IMR-90 (cell line): ENCODE data around the gene RABEP2. TPM values are rescaled to one million over a fixed set of nuclear protein-coding genes. Genes with fewer than 3 reads are reported as not detected.

ENCODE experiments used
- ATAC-seq: fragments of 200-7000 bp; cut with Tn5 transposase; 2 replicates; pipeline ENCODE4 v1.9.1; 2020; ENCODE audit warnings: low read depth, mild to moderate bottlenecking, moderate library complexity
- BruUV-seq: library from RNA; stranded (reverse); fragments of 400-500 nt; replicated peaks from 2 replicates; lab custom pipeline; 2021; lab: Mats Ljungman, UMichigan
- CTCF ChIA-PET: fragments of 300-600 bp; formaldehyde crosslinking; extraction: SDS; loops from one replicate; lab custom pipeline; 2021; ENCODE audit warnings: antibody characterized with exemption; lab: Yijun Ruan, JAX
- POLR2A ChIA-PET: fragments of 300-600 bp; sonication (Branson Sonifier 250); formaldehyde crosslinking; loops from one replicate; lab custom pipeline; 2022; ENCODE audit warnings: antibody characterized with exemption; ENCODE audit not compliant: unreplicated experiment; lab: Charles Lee
- DNase-seq: peaks from one replicate; pipeline ENCODE4 v3.0.0; 2013
- H2AFZ ChIP-seq: replicated peaks from 2 replicates; pipeline ENCODE3; 2013; ENCODE audit warnings: low read length, mild to moderate bottlenecking; ENCODE audit not compliant: poor library complexity
- H2AK5ac ChIP-seq: 2 replicates; pipeline ENCODE4 v1.6.1; 2013; ENCODE audit warnings: low read depth, low read length, inconsistent platforms
- H2AK9ac ChIP-seq: replicated peaks from 2 replicates; pipeline ENCODE3; 2013; ENCODE audit warnings: mild to moderate bottlenecking, low read depth, low read length, moderate library complexity; ENCODE audit not compliant: poor library complexity
- H2BK120ac ChIP-seq: 2 replicates; pipeline ENCODE4 v1.6.1; 2013; ENCODE audit warnings: low read depth, low read length, inconsistent platforms
- H2BK15ac ChIP-seq: 3 replicates; pipeline ENCODE4 v1.6.1; 2013; ENCODE audit warnings: low read depth, low read length, inconsistent platforms
- H2BK20ac ChIP-seq: 2 replicates; pipeline ENCODE4 v1.6.1; 2013; ENCODE audit warnings: low read depth, mild to moderate bottlenecking, inconsistent platforms, low read length, moderate library complexity
- H2BK5ac ChIP-seq: 2 replicates; pipeline ENCODE4 v1.6.1; 2013; ENCODE audit warnings: mild to moderate bottlenecking, low read depth, low read length, inconsistent platforms; ENCODE audit not compliant: poor library complexity, severe bottlenecking
- H3K14ac ChIP-seq: replicated peaks from 2 replicates; pipeline ENCODE4 v1.6.1; 2013; ENCODE audit warnings: low read depth, low read length, inconsistent platforms
- H3K18ac ChIP-seq: 2 replicates; pipeline ENCODE4 v1.6.1; 2013; ENCODE audit warnings: low read depth, low read length, control low read depth
- H3K23ac ChIP-seq: 2 replicates; pipeline ENCODE4 v1.6.1; 2013; ENCODE audit warnings: low read depth, low read length, inconsistent platforms
- H3K27ac ChIP-seq: 2 replicates; pipeline ENCODE4 v1.5.1; 2013; ENCODE audit warnings: mild to moderate bottlenecking, control low read depth, low read length; ENCODE audit not compliant: insufficient read depth
- H3K27me3 ChIP-seq: 2 replicates; pipeline ENCODE4 v1.6.1; 2013; ENCODE audit warnings: low read length; ENCODE audit not compliant: control insufficient read depth, insufficient read depth
- H3K36me3 ChIP-seq: 2 replicates; pipeline ENCODE4 v1.6.1; 2013; ENCODE audit warnings: low read length, mixed read lengths; ENCODE audit not compliant: control insufficient read depth, insufficient read depth
- H3K4ac ChIP-seq: 2 replicates; pipeline ENCODE4 v1.6.1; 2013; ENCODE audit warnings: low read depth, low read length, inconsistent platforms
- H3K4me1 ChIP-seq: 2 replicates; pipeline ENCODE4 v1.6.1; 2013; ENCODE audit warnings: low read length, mixed read lengths; ENCODE audit not compliant: control insufficient read depth, insufficient read depth
- H3K4me2 ChIP-seq: 2 replicates; pipeline ENCODE4 v1.6.1; 2013; ENCODE audit warnings: low read depth, mild to moderate bottlenecking, control low read depth, low read length, moderate library complexity
- H3K4me3 ChIP-seq: 2 replicates; pipeline ENCODE4 v1.5.1; 2013; ENCODE audit warnings: low read depth, mild to moderate bottlenecking, control low read depth, low read length, moderate library complexity; ENCODE audit not compliant: insufficient read depth
- H3K56ac ChIP-seq: 2 replicates; pipeline ENCODE4 v1.6.1; 2013; ENCODE audit warnings: low read length, inconsistent platforms; ENCODE audit not compliant: insufficient read depth; ENCODE audit errors: extremely low read depth
- H3K79me1 ChIP-seq, 2 experiments: 2 replicates each; pipeline ENCODE4 v1.6.1; 2013; ENCODE audit warnings: low read length in 2 of 2, inconsistent platforms in 1 of 2, low read depth in 1 of 2
- H3K9ac ChIP-seq: 2 replicates; pipeline ENCODE4 v1.6.1; 2013; ENCODE audit warnings: low read depth, low read length, control low read depth
- H3K9me1 ChIP-seq: 2 replicates; pipeline ENCODE4 v1.6.1; 2013; ENCODE audit warnings: low read length, inconsistent platforms; ENCODE audit not compliant: insufficient read depth
- H3K9me3 ChIP-seq: 2 replicates; pipeline ENCODE4 v1.6.1; 2013; ENCODE audit warnings: low read length; ENCODE audit not compliant: control insufficient read depth, insufficient read depth
- H4K20me1 ChIP-seq: 2 replicates; pipeline ENCODE4 v1.6.1; 2013; ENCODE audit warnings: low read length, inconsistent platforms; ENCODE audit not compliant: insufficient read depth
- H4K5ac ChIP-seq: 2 replicates; pipeline ENCODE4 v1.6.1; 2013; ENCODE audit warnings: mild to moderate bottlenecking, low read depth, low read length, control low read depth
- H4K8ac ChIP-seq, 2 experiments: 2 replicates each; pipeline ENCODE4 v1.6.1; 2013; ENCODE audit warnings: low read depth in 2 of 2, low read length in 2 of 2, control low read depth in 1 of 2, inconsistent platforms in 1 of 2
- H4K91ac ChIP-seq: 2 replicates; pipeline ENCODE4 v1.6.1; 2013; ENCODE audit warnings: low read depth, low read length, inconsistent platforms; ENCODE audit not compliant: insufficient read depth
- BHLHE40 ChIP-seq: fragments of 150-350 bp; IDR thresholded peaks from 2 replicates; pipeline ENCODE4 v1.6.1; 2016; ENCODE audit warnings: mild to moderate bottlenecking, low read depth, low read length
- CHD1 ChIP-seq: IDR thresholded peaks from 2 replicates; pipeline ENCODE4 v1.6.1; 2012; ENCODE audit warnings: low read depth, low read length, improper control_type of control experiment
- FOS ChIP-seq: fragments of 150-350 bp; IDR thresholded peaks from 2 replicates; pipeline ENCODE4 v1.6.1; 2016; ENCODE audit warnings: low read depth, low read length
- MAFK ChIP-seq: IDR thresholded peaks from 2 replicates; pipeline ENCODE4 v1.6.1; 2012; ENCODE audit warnings: low read depth, low read length, improper control_type of control experiment
- MAZ ChIP-seq: IDR thresholded peaks from 2 replicates; pipeline ENCODE4 v1.6.1; 2012; ENCODE audit warnings: low read depth, mild to moderate bottlenecking, low read length, improper control_type of control experiment, moderate library complexity, borderline replicate concordance
- RAD21 ChIP-seq: IDR thresholded peaks from 2 replicates; pipeline ENCODE4 v1.6.1; 2012; ENCODE audit warnings: low read length, improper control_type of control experiment
- RCOR1 ChIP-seq: IDR thresholded peaks from 2 replicates; pipeline ENCODE4 v1.6.1; 2012; ENCODE audit warnings: mild to moderate bottlenecking, low read length, improper control_type of control experiment; ENCODE audit not compliant: insufficient replicate concordance
- RFX5 ChIP-seq: IDR thresholded peaks from 2 replicates; pipeline ENCODE4 v1.8.0; 2012; ENCODE audit warnings: low read depth, mild to moderate bottlenecking, low read length, moderate library complexity
- SMC3 ChIP-seq: fragments of 150-350 bp; IDR thresholded peaks from 2 replicates; pipeline ENCODE4 v1.6.1; 2016; ENCODE audit warnings: low read depth, mild to moderate bottlenecking, antibody characterized with exemption, low read length, moderate library complexity
- WGBS, 2 experiments: methylation state at CpG; one replicate each; pipeline versions ENCODE4 v1.1.5 to v1.1.7; 2013; ENCODE audit warnings: missing lambda C conversion rate in 2 of 2; ENCODE audit not compliant: insufficient read length in 1 of 2; ENCODE audit errors: extremely low coverage in 2 of 2; 5-methylcytosine and 5-hydroxymethylcytosine counted together
- dilution Hi-C: fragments of 300-500 bp; cut with HindIII; formaldehyde crosslinking; loops from one replicate; pipeline ENCODE4 v1.14.3; 2018; ENCODE audit warnings: low sequenced_read_pairs; ENCODE audit not compliant: unreplicated experiment
- in situ Hi-C: fragments of 300-500 bp; cut with MboI; formaldehyde crosslinking; loops from 3 replicates; pipeline ENCODE4 v1.14.3; 2019; ENCODE audit warnings: low sequenced_read_pairs, inconsistent platforms, mixed read lengths
- intact Hi-C: fragments of 100-400 bp; cut with micrococcal nuclease; formaldehyde crosslinking; loops from 2 replicates; pipeline ENCODE4 v1.10.0; 2022
- polyA plus RNA-seq, 3 experiments: library from polyadenylated mRNA; depleted of rRNA; stranded (reverse); fragments of >200 nt; gene quantifications; 2 replicates each; pipeline ENCODE4 v1.2.3, GENCODE V29; 2012; ENCODE audit warnings: low replicate concordance in 1 of 3
- total RNA-seq: library from RNA; depleted of rRNA; stranded (reverse); fragments of >200 nt; gene quantifications from 2 replicates; pipeline ENCODE4 v1.2.3, GENCODE V29; 2012
- TF ChIP-seq, protein P1 (sequence below): fragments of 150-350 bp; IDR thresholded peaks from 2 replicates; pipeline ENCODE4 v1.6.1; 2017; ENCODE audit warnings: mild to moderate bottlenecking, antibody characterized with exemption, low read length, low read depth
- TF ChIP-seq, protein P2 (sequence below): conservative IDR thresholded peaks from 2 replicates; pipeline ENCODE4 v1.5.1; 2012; ENCODE audit warnings: mild to moderate bottlenecking, low read depth, low read length, improper control_type of control experiment

Gene RABEP2
- total and polyA plus RNA-seq, 2 of the 4 experiments (the other 2 are of a cell fraction) = 12.2 to 20.0 TPM

DNA sequence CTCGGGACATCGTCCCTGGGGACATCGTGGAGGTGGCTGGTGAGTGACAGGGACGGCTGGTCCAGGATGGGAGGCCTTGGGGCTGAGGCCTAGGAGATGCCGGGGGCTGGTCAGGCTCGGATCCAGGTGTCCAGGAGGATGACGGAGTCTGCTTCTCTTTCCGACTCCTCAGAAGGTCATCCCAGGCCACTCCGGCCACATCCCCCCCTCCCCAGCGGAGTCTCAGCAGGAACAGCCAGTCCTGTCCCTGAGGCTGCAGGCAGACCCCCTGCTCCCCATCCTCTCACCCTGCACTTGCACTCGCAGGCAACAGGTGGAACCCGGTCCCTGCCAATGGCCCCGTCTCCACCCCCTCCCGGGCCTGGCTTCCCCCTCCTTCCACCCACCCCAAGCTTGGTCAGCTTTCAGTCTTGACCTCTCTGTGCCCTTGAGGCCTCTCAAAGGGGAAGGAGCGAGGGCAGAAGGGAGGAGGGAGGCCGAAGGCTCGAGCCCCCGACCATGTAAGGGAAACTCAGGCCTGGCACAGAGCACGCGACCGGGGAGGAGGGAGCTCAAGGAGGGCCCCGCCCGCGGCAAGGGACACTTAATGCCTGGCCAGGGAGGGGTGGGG, 42.4 kb downstream of the RABEP2 start:
- no peak overlapping the region for H4K8ac ChIP-seq
- BruUV-seq = no TSS peak
- no peak overlapping the region for H3K18ac ChIP-seq
- H3K4me3 ChIP-seq = no peak overlapping the region
- H2AK9ac ChIP-seq = no peak overlapping the region
- no peak overlapping the region for H3K27ac ChIP-seq
- H2BK15ac ChIP-seq = no peak overlapping the region
- DNase-seq = no peak
- no peak overlapping the region for H4K5ac ChIP-seq
- H2BK120ac ChIP-seq = no peak overlapping the region
- no peak overlapping the region for H3K4ac ChIP-seq
- H2BK20ac ChIP-seq = no peak overlapping the region
- no peaks in the 10 kb centered on the region for H4K20me1 ChIP-seq
- no peak overlapping the region for H3K4me2 ChIP-seq
- ATAC-seq = no peak
- TF ChIP-seq CHD1 (no peak), BHLHE40 (no peak), RFX5 (no peak), RAD21 (no peak), MAFK (no peak), RCOR1 (no peak), SMC3 (no peak), MAZ (no peak), FOS (no peak)
- TF ChIP-seq, protein P1, sequence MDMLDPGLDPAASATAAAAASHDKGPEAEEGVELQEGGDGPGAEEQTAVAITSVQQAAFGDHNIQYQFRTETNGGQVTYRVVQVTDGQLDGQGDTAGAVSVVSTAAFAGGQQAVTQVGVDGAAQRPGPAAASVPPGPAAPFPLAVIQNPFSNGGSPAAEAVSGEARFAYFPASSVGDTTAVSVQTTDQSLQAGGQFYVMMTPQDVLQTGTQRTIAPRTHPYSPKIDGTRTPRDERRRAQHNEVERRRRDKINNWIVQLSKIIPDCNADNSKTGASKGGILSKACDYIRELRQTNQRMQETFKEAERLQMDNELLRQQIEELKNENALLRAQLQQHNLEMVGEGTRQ = no peak
- TF ChIP-seq, protein P2, sequence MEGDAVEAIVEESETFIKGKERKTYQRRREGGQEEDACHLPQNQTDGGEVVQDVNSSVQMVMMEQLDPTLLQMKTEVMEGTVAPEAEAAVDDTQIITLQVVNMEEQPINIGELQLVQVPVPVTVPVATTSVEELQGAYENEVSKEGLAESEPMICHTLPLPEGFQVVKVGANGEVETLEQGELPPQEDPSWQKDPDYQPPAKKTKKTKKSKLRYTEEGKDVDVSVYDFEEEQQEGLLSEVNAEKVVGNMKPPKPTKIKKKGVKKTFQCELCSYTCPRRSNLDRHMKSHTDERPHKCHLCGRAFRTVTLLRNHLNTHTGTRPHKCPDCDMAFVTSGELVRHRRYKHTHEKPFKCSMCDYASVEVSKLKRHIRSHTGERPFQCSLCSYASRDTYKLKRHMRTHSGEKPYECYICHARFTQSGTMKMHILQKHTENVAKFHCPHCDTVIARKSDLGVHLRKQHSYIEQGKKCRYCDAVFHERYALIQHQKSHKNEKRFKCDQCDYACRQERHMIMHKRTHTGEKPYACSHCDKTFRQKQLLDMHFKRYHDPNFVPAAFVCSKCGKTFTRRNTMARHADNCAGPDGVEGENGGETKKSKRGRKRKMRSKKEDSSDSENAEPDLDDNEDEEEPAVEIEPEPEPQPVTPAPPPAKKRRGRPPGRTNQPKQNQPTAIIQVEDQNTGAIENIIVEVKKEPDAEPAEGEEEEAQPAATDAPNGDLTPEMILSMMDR = no peak
- no peak overlapping the region for H2AK5ac ChIP-seq
- no peaks in the 10 kb centered on the region for H3K27me3 ChIP-seq
- no peak overlapping the region for H3K9ac ChIP-seq
- 38% methylated on average over 10 of the region's 24 CpGs; no CpG with 5 or more reads in 1 of the 2 experiments for WGBS, 2 experiments
- ChIA-PET POLR2A (no interaction called here), CTCF (interaction anchor here (0.6 kb wide), 1 partner anchor 43 kb away, joined by 3 read pairs; no protein-coding TSS in a partner anchor)
- no peak overlapping the region for H2BK5ac ChIP-seq
- peaks cover 4 to 13% of the 10 kb centered on the region in 2 experiments; a peak in 2 of 4 replicates for H3K79me1 ChIP-seq
- in situ Hi-C loops (no loop called here), dilution Hi-C loops (no loop called here), intact Hi-C loops (loop anchor here (5.0 kb wide), 1 partner anchor 35 kb away; no protein-coding TSS in a partner anchor)
- H3K56ac ChIP-seq = no peak overlapping the region
- no peak overlapping the region for H3K14ac ChIP-seq
- H3K23ac ChIP-seq = no peak overlapping the region
- peaks cover 7% of the 10 kb centered on the region; the same call in 1 of the 2 replicates for H3K4me1 ChIP-seq
- H3K36me3 ChIP-seq = no peaks in the 10 kb centered on the region
- H2AFZ ChIP-seq = peak overlapping the region; percentile 43
- H3K9me1 ChIP-seq = peaks cover 7% of the 10 kb centered on the region; the same call in 1 of the 2 replicates
- no peak overlapping the region for H4K91ac ChIP-seq
- H3K9me3 ChIP-seq = no peaks in the 10 kb centered on the region
